Nephron (organoid): ENCODE data around the gene CYP20A1.
"Not testable (repeated sequence)": the region's sequence is repeated elsewhere in the genome, so short reads cannot be mapped to it uniquely, and the experiment has no call there.

Experiments
- H3K27ac Mint-ChIP-seq, 3 experiments: 2 replicates each; pipeline ENCODE4 v1.8.0; 2020; ENCODE audit warnings: mixed read lengths in 3 of 3, mild to moderate bottlenecking in 2 of 3, moderate library complexity in 1 of 3
- H3K27me3 Mint-ChIP-seq: 2 replicates; pipeline ENCODE4 v1.8.0; 2021; ENCODE audit warnings: low read depth, mild to moderate bottlenecking, moderate library complexity, mixed read lengths
- H3K36me3 Mint-ChIP-seq: 2 replicates; pipeline ENCODE4 v1.8.0; 2020; ENCODE audit warnings: low read depth, mixed read lengths
- H3K4me1 Mint-ChIP-seq: 2 replicates; pipeline ENCODE4 v1.8.0; 2020; ENCODE audit warnings: mixed read lengths
- H3K4me3 Mint-ChIP-seq, 3 experiments: 2 replicates each; pipeline ENCODE4 v1.8.0; 2020; ENCODE audit warnings: mild to moderate bottlenecking in 3 of 3, mixed read lengths in 3 of 3, moderate library complexity in 2 of 3
- H3K9me3 Mint-ChIP-seq: 2 replicates; pipeline ENCODE4 v1.8.0; 2020; ENCODE audit warnings: mixed read lengths
- TF ChIP-seq, protein P1 (sequence below), 3 experiments: fragments of 200-600 bp; sonication (generic); IDR thresholded peaks; one replicate each; pipeline ENCODE4 v1.5.0; 2021; ENCODE audit warnings: antibody characterized with exemption in 3 of 3; ENCODE audit not compliant: unreplicated experiment in 3 of 3

Gene CYP20A1

DNA sequence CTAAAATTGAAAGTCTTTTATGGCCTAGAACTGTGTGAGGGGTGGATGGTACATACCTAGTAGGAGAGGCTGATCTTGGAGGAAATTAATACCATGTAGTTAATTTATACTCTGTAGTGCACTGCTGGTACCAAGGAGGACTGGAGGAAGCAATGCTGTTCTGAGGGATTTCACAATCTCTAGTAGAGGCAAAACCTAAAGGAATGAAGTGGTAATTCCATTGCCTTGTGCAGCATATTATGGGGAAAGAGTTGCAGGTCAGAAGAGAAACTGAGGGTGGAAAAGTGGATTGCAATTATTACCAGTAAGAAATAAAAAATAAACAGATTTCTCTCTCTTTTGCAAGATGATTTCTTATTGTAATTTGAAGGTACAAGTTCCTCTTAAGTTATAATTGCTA lies 91.6 kb downstream of the CYP20A1 start:
- peaks cover 19% of the 10 kb centered on the region for H3K36me3 Mint-ChIP-seq
- no peaks in the 10 kb centered on the region for H3K27me3 Mint-ChIP-seq
- H3K27ac Mint-ChIP-seq: peak overlapping the region; percentile 11 to 98 (median 18)
- H3K9me3 Mint-ChIP-seq: no peaks in the 10 kb centered on the region
- peaks cover 27% of the 10 kb centered on the region for H3K4me1 Mint-ChIP-seq
- peak overlapping the region; percentile 91 to 97 (median 97) for H3K4me3 Mint-ChIP-seq
- TF ChIP-seq, protein P1, sequence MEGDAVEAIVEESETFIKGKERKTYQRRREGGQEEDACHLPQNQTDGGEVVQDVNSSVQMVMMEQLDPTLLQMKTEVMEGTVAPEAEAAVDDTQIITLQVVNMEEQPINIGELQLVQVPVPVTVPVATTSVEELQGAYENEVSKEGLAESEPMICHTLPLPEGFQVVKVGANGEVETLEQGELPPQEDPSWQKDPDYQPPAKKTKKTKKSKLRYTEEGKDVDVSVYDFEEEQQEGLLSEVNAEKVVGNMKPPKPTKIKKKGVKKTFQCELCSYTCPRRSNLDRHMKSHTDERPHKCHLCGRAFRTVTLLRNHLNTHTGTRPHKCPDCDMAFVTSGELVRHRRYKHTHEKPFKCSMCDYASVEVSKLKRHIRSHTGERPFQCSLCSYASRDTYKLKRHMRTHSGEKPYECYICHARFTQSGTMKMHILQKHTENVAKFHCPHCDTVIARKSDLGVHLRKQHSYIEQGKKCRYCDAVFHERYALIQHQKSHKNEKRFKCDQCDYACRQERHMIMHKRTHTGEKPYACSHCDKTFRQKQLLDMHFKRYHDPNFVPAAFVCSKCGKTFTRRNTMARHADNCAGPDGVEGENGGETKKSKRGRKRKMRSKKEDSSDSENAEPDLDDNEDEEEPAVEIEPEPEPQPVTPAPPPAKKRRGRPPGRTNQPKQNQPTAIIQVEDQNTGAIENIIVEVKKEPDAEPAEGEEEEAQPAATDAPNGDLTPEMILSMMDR (IDR thresholded peaks at IDR 0.05; ENCODE audit: unreplicated experiment in 3 of 3): no peak

DNA sequence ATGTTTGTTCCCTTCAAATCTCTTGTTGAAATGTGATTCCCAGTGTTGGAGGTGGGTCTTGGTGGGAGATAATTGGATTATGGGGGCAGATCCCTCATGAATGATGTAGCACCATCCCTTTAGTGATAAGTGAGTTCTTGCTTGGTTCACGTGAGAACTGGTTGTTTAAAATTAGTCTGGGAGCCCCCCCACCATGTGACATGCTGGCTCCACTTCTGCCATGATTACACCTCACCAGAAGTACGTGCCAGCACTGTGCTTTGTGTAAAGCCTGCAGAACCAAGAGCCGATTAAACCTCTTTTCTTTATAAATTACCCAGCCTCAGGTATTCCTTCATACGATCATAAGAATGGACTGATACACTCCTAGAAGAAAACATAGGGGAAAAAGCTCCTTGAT lies 99.5 kb downstream of the CYP20A1 start:
- Mint-ChIP-seq H3K9me3 (no peaks in the 10 kb centered on the region), H3K4me3 (no peak overlapping the region), H3K27ac (no peak overlapping the region), H3K27me3 (no peaks in the 10 kb centered on the region), H3K36me3 (peaks cover 62% of the 10 kb centered on the region), H3K4me1 (peaks cover 9% of the 10 kb centered on the region)
- TF ChIP-seq, protein P1 (IDR thresholded peaks at IDR 0.05; ENCODE audit: unreplicated experiment in 3 of 3): no peak

DNA sequence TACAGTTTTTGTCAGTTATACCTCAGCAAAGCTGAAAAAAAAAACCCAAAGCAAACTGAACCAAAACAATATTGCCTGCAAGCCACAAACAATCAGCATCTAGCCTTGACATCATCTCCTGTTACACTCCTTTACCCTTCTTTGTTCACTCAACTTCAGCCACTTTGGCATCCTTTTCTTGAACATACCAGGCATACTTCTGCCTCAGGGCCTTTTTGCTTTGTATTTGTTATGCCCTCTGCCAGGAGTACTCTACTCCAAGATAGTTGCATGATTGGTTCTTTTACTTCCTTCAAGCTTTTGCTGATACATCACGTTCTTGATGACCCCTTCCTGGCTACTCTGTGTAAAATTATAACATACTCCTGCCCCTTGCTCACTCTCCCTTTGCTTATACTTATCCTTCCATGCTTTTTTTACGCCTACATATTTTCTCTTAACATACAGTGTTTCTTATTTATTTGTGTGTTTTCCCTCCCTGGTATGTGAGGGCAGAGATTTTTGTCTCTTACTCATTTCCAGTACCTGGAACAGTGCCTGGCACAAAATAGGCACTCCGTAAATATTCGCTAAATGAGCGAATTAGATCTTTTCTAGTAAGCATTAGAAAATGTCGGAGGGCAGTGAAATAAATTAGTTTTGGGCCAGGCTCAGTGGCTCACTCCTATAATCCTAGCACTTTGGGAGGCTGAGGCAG lies 102.1 kb downstream of the CYP20A1 start:
- Mint-ChIP-seq H3K27me3 (no peaks in the 10 kb centered on the region), H3K9me3 (no peaks in the 10 kb centered on the region), H3K27ac (peak overlapping the region; percentile 57 to 83 (median 58)), H3K4me3 (no peak overlapping the region), H3K36me3 (peaks cover 63% of the 10 kb centered on the region), H3K4me1 (peaks cover 8% of the 10 kb centered on the region)
- TF ChIP-seq, protein P1 (IDR thresholded peaks at IDR 0.05; ENCODE audit: unreplicated experiment in 3 of 3): no peak

DNA sequence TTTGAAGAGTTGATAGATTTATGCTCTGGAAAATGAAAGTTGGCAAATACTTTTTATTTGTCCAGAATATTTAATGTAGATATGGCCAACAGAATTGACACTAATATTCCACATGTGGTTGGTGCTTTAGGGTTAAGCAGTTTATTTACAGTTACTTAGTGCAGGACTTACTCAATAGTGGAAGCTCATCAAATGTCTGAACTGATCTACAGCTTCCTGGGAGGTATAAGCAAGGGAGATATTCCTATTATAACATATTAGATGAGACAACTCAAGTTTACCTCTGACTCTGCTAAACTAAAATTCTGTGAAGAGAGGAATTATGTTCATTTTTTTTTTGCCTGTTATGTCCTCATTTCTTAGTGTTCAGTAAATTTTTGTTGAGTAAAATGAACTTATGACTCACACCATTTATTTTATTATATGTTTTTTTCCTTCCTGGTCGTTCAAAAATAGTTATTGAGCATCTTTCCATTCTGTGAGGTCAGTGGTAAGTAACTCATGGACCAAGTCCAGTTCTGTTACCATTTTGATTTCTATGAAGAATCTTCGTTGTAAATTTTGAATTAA lies 103.0 kb downstream of the CYP20A1 start:
- Mint-ChIP-seq H3K36me3 (peaks cover 62% of the 10 kb centered on the region), H3K9me3 (no peaks in the 10 kb centered on the region), H3K27me3 (no peaks in the 10 kb centered on the region), H3K4me3 (no peak overlapping the region), H3K27ac (no peak overlapping the region), H3K4me1 (peaks cover 8% of the 10 kb centered on the region)
- TF ChIP-seq, protein P1 (IDR thresholded peaks at IDR 0.05; ENCODE audit: unreplicated experiment in 3 of 3): no peak

DNA sequence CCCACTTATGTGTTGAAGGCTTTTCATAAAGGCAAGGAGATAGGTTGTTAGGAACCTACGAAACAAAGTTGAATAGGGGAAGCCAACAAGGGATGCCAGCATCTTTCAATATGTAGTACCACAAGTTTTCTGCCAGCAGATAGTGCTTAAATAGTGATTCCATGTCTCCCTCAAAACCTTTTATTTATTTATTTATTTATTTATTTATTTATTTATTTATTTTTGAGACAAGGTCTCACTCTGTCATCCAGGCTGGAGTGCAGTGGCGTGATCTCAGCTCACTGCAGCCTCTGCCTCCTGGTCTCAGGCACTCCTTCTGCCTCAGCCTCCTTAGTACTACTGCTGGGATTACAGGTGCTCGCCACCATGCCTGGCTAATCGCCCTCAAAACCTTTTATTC lies 103.6 kb downstream of the CYP20A1 start:
- H3K4me3 Mint-ChIP-seq, H3K9me3 Mint-ChIP-seq, H3K4me1 Mint-ChIP-seq, H3K27me3 Mint-ChIP-seq, H3K27ac Mint-ChIP-seq: not testable (repeated sequence)
- H3K36me3 Mint-ChIP-seq: peaks cover 57% of the 10 kb centered on the region

- TF ChIP-seq, protein P1 (IDR thresholded peaks at IDR 0.05; ENCODE audit: unreplicated experiment in 3 of 3): no peak
- no peaks in the 10 kb centered on the region for H3K9me3 Mint-ChIP-seq
- H3K27me3 Mint-ChIP-seq: no peaks in the 10 kb centered on the region
- H3K27ac Mint-ChIP-seq: no peak overlapping the region
- H3K36me3 Mint-ChIP-seq: peaks cover 55% of the 10 kb centered on the region
- H3K4me3 Mint-ChIP-seq: no peak overlapping the region
- peaks cover 8% of the 10 kb centered on the region for H3K4me1 Mint-ChIP-seq
Observed at GRCh38 chr2:203344667-203345066, 105.8 kb downstream of the CYP20A1 start.
